ENCODE results near the gene RAP1B.

The RAP1B gene

DNA sequence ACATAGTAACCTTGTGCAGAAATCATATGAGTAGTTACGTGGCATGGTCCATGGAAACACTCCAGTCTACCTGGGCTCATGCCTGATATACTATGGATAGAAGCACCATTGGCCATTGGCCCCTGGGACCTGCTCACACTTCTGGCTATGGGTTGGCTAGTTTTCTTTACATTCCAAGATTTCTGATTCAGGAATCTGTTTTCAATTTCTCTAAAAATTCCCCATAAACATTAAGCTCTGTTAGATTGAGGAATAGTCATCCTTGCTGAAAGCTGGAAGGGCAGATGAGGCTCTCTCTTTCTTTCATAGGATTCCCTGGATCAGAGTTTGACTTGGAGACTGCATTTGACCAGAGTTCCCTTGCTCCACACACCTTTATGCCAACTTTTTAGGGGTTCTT lies 37.3 kb upstream of the RAP1B start:
- TF ChIP-seq, protein P1, sequence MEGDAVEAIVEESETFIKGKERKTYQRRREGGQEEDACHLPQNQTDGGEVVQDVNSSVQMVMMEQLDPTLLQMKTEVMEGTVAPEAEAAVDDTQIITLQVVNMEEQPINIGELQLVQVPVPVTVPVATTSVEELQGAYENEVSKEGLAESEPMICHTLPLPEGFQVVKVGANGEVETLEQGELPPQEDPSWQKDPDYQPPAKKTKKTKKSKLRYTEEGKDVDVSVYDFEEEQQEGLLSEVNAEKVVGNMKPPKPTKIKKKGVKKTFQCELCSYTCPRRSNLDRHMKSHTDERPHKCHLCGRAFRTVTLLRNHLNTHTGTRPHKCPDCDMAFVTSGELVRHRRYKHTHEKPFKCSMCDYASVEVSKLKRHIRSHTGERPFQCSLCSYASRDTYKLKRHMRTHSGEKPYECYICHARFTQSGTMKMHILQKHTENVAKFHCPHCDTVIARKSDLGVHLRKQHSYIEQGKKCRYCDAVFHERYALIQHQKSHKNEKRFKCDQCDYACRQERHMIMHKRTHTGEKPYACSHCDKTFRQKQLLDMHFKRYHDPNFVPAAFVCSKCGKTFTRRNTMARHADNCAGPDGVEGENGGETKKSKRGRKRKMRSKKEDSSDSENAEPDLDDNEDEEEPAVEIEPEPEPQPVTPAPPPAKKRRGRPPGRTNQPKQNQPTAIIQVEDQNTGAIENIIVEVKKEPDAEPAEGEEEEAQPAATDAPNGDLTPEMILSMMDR (IDR thresholded peaks at IDR 0.05; ENCODE audit: control insufficient read depth, insufficient read depth, low read depth, low read length, missing control alignments) = no peak
- no peak overlapping the region for H3K4me3 ChIP-seq (ENCODE audit: control insufficient read depth, low read depth, low read length)
- DNase-seq (ENCODE audit: low read depth) = no peak

DNA sequence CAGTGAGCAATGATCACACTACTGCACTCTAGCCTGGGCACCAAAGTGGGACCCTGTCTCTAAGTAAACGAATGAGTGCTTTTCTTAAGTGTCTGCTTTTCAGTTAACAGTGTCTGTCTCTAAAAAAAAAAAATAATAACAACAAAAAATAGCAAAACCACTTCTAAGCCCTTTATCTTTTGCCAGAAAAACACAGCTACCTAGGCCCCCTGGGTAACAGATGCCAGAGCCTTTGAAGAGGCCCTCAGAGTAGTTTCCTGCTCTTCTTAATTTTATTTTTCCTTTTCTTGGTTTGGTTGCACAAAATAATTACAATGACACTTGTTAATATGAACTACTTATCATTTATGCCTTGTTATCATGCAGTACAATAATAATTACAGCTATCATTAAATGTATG lies 32.8 kb upstream of the RAP1B start:
- H3K4me3 ChIP-seq (ENCODE audit: control insufficient read depth, low read depth, low read length) = no peak overlapping the region
- TF ChIP-seq, protein P1 (IDR thresholded peaks at IDR 0.05; ENCODE audit: control insufficient read depth, insufficient read depth, low read depth, low read length, missing control alignments) = no peak
- no peak for DNase-seq (ENCODE audit: low read depth)

DNA sequence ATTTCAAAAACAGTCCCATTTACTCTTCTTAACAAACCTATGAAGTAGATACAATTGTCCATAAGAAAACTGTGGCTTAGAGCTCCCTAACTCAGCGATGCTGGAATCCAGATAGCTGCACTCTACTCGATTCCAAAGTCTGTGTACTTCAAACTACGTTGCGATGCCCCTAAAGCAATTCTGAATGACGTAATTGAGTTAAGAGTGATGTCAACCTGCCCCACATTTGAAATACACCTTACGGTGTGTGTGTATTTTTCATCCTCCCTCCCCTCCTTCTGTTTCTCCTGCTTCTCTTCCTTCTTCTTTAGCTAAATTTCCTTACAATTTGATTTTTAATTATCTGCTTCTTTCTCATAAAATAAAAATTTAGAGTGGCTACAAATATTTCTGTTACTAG lies 31.9 kb upstream of the RAP1B start:
- no peak for DNase-seq (ENCODE audit: low read depth)
- no peak overlapping the region for H3K4me3 ChIP-seq (ENCODE audit: control insufficient read depth, low read depth, low read length)
- TF ChIP-seq, protein P1 (IDR thresholded peaks at IDR 0.05; ENCODE audit: control insufficient read depth, insufficient read depth, low read depth, low read length, missing control alignments) = no peak

DNA sequence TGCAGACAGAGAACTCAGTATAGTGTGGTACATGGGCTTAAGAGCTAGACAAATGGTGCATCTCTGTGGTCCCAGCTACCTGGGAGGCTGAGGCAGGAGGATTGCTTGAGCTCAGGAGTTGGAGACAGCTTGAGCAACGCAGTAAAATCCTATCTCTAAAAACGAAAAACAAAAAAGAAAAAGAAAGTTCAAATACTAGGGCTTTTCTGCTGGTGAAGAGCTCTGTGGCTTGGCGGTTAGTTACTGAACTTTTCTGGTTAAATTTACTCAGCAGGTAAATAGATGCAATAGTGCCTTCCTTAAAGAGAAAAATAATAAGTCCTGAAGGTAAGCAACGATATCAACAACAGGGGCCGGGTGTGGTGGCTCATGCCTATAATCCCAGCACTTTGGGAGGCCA lies 31.4 kb upstream of the RAP1B start:
- TF ChIP-seq, protein P1 (IDR thresholded peaks at IDR 0.05; ENCODE audit: control insufficient read depth, insufficient read depth, low read depth, low read length, missing control alignments) = no peak
- DNase-seq (ENCODE audit: low read depth) = no peak

DNA sequence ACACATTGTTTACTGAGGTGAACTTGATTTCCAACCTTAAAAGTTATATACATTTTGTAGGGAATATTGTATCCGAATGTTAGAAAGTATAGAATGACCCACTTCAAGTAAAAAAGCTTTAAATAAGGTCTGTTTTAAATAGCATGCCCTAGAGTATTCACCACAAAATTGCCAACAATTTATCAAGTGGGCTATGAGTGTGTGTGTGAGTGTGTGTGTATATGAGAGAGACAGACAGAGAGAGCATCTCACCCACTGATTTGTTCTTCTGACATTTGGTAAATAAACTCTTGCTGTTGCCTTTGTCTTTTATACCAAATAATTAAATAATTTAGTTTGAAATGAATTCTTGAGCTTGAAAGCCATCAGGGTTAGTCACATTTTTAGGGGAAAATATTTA lies 29.8 kb upstream of the RAP1B start:
- no peak overlapping the region for H3K4me3 ChIP-seq (ENCODE audit: control insufficient read depth, low read depth, low read length)
- TF ChIP-seq, protein P1 (IDR thresholded peaks at IDR 0.05; ENCODE audit: control insufficient read depth, insufficient read depth, low read depth, low read length, missing control alignments) = no peak
- DNase-seq (ENCODE audit: low read depth) = no peak

More for the DNA sequence above, 31.4 kb upstream of the RAP1B start:
- H3K4me3 ChIP-seq (ENCODE audit: control insufficient read depth, low read depth, low read length) = no peak overlapping the region

DNA sequence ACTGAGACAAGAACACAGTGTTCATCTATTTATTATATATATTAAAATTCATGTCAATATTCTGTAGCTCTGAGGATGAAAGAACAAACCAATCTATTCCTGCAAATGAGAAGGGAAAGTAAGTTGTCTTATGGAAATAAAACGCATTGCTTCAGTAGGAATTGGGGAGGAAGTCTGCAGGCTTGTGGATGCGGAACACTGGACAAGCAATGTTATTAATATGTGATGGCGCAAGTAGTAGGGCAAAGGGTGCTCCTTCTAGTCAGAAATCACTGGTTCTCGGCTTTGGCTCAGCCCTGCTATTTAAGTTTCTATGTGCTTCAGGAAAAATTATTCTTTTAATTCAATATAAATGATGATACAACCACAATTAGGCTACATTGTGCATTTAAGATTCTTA lies 28.8 kb upstream of the RAP1B start:
- DNase-seq (ENCODE audit: low read depth) = no peak
- no peak overlapping the region for H3K4me3 ChIP-seq (ENCODE audit: control insufficient read depth, low read depth, low read length)
- TF ChIP-seq, protein P1 (IDR thresholded peaks at IDR 0.05; ENCODE audit: control insufficient read depth, insufficient read depth, low read depth, low read length, missing control alignments) = no peak

DNA sequence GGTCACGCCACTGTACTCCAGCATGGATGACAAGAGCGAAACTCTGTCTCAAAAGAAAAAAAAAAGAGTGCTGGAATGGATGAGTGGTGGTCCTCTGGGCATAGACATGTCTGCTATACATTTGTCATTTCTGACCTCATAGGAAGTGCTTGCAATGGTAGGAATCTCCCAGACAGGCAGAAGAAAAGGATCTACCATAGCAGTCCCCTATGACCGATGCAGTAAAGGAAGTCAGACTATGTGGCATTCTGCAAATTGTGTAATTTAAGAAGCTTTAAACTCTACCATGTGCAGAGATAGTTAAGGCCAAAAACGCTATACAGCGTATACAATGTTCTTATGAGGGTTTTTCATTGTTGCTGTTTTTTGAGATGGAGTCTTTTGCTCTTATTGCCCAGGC lies 24.7 kb upstream of the RAP1B start:
- TF ChIP-seq, protein P1 (IDR thresholded peaks at IDR 0.05; ENCODE audit: control insufficient read depth, insufficient read depth, low read depth, low read length, missing control alignments) = no peak
- no peak for DNase-seq (ENCODE audit: low read depth)
- H3K4me3 ChIP-seq (ENCODE audit: control insufficient read depth, low read depth, low read length) = no peak overlapping the region

Data from AG09309 (cell line).